ENCODE results near the gene HGD. TPM values are rescaled to one million over a fixed set of nuclear protein-coding genes. Genes with fewer than 3 reads are reported as not detected.

The HGD gene
- total and polyA plus RNA-seq, 2 donors (not counting 3 experiments of a cell fraction or from before 2014, with no cell fraction given) = 0.18 to 0.22 TPM

- dilution Hi-C loops (cut with MboI; ENCODE audit: extremely low pct_ligation_motif_present, low sequenced_read_pairs) (no loop called here), intact Hi-C loops (cut with micrococcal nuclease) (no loop called here)
- no peaks in the 10 kb centered on the region for H3K36me3 ChIP-seq (ENCODE audit: control insufficient read depth in 2 of 2, extremely low read depth in 1 of 2, insufficient read depth in 2 of 2, low read length in 2 of 2)
- TF ChIP-seq GATA2 (IDR thresholded peaks at IDR 0.05; ENCODE audit: insufficient read depth, insufficient read length, low read depth, low read length) (no peak), EZH2 (IDR thresholded peaks at IDR 0.05; ENCODE audit: borderline replicate concordance, low read depth, low read length, severe bottlenecking) (no peak), FOS (IDR thresholded peaks at IDR 0.05; ENCODE audit: borderline replicate concordance, insufficient read depth, low read length) (no peak), POLR2A (IDR thresholded peaks at IDR 0.05; ENCODE audit: low read depth, low read length) (no peak), JUN (IDR thresholded peaks at IDR 0.05; ENCODE audit: borderline replicate concordance, insufficient read depth, insufficient read length, low read depth) (no peak), MYC (IDR thresholded peaks at IDR 0.05; ENCODE audit: low read depth, low read length) (no peak), POLR2AphosphoS5 (IDR thresholded peaks at IDR 0.05; ENCODE audit: insufficient read depth, low read depth, low read length) (no peak)
- TF ChIP-seq, protein P1, sequence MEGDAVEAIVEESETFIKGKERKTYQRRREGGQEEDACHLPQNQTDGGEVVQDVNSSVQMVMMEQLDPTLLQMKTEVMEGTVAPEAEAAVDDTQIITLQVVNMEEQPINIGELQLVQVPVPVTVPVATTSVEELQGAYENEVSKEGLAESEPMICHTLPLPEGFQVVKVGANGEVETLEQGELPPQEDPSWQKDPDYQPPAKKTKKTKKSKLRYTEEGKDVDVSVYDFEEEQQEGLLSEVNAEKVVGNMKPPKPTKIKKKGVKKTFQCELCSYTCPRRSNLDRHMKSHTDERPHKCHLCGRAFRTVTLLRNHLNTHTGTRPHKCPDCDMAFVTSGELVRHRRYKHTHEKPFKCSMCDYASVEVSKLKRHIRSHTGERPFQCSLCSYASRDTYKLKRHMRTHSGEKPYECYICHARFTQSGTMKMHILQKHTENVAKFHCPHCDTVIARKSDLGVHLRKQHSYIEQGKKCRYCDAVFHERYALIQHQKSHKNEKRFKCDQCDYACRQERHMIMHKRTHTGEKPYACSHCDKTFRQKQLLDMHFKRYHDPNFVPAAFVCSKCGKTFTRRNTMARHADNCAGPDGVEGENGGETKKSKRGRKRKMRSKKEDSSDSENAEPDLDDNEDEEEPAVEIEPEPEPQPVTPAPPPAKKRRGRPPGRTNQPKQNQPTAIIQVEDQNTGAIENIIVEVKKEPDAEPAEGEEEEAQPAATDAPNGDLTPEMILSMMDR (IDR thresholded peaks at IDR 0.05; ENCODE audit: extremely low read depth in 1 of 2, insufficient read depth in 1 of 2, low read depth in 1 of 2, low read length in 2 of 2) = no peak
- TF ChIP-seq, protein P2, sequence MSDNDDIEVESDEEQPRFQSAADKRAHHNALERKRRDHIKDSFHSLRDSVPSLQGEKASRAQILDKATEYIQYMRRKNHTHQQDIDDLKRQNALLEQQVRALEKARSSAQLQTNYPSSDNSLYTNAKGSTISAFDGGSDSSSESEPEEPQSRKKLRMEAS (IDR thresholded peaks at IDR 0.05; ENCODE audit: insufficient read depth, insufficient read length) = no peak
- ChIA-PET CTCF (interaction anchor here (0.5 to 1.3 kb wide), 6 partner anchors 9 to 165 kb away, joined by 3 to 7 read pairs (median 3); no protein-coding TSS in a partner anchor), POLR2A (interaction anchor here (0.7 kb wide), 1 partner anchor 217 kb away, joined by 7 read pairs; no protein-coding TSS in a partner anchor)
- no peaks in the 10 kb centered on the region for H4K20me1 ChIP-seq (replicated peaks; ENCODE audit: control insufficient read depth, extremely low read depth, insufficient read depth, low read length)
- H3K27me3 ChIP-seq (ENCODE audit: control insufficient read depth in 2 of 2, insufficient read depth in 2 of 2, low read length in 2 of 2) = no peaks in the 10 kb centered on the region
- H3K9me3 ChIP-seq (replicated peaks; ENCODE audit: control insufficient read depth, insufficient read depth, low read length) = no peaks in the 10 kb centered on the region
- no peak overlapping the region for H3K27ac ChIP-seq (ENCODE audit: insufficient read depth, low read depth, low read length)
- no peaks in the 10 kb centered on the region for H3K9me1 ChIP-seq (replicated peaks; ENCODE audit: control insufficient read depth, extremely low read depth, insufficient read depth, low read length)
- FAIRE-seq = no peak
- H3K4me3 ChIP-seq (replicated peaks in 1 of 3; ENCODE audit: insufficient read depth in 1 of 3, low read depth in 1 of 3, low read length in 3 of 3) = no peak overlapping the region
- no peaks in the 10 kb centered on the region for H3K79me2 ChIP-seq (ENCODE audit: control insufficient read depth, insufficient read depth, low read length)
- no TSS peak for BruUV-seq (replicated peaks)
- no peak overlapping the region for H3K9ac ChIP-seq (replicated peaks; ENCODE audit: extremely low read depth, insufficient read depth, low read length)
- no peak overlapping the region for H2AFZ ChIP-seq (ENCODE audit: low read depth, low read length)
- no peak overlapping the region for H3K4me2 ChIP-seq (ENCODE audit: insufficient read depth, low read length)
- no peaks in the 10 kb centered on the region for H3K4me1 ChIP-seq (ENCODE audit: control insufficient read depth, extremely low read depth, insufficient read depth, low read length)
- no peak for DNase-seq (ENCODE audit: low read depth, low spot score)
These were observed 47.5 kb downstream of the HGD start for GRCh38 chr3:120634539-120634938.
